BJ (cell line): ENCODE data around the gene ITPK1. TPM values are rescaled to one million over a fixed set of nuclear protein-coding genes. Genes with fewer than 3 reads are reported as not detected.

Source experiments
- CTCF ChIA-PET: fragments of 350-600 bp; formaldehyde crosslinking; extraction: SDS; loops from one replicate; lab custom pipeline; 2021; ENCODE audit warnings: antibody characterized with exemption, inconsistent platforms; lab: Yijun Ruan, JAX
- POLR2A ChIA-PET: fragments of 300-600 bp; sonication (Branson Sonifier 250); formaldehyde crosslinking; extraction: SDS; loops from one replicate; lab custom pipeline; 2021; ENCODE audit warnings: antibody characterized with exemption; lab: Charles Lee
- DNase-seq: peaks from one replicate; pipeline ENCODE4 v3.0.0-alpha.2; 2011; ENCODE audit warnings: low read depth
- H3K27me3 ChIP-seq: 2 replicates; pipeline ENCODE4 v1.6.0; 2011; ENCODE audit warnings: low read length; ENCODE audit not compliant: control insufficient read depth, insufficient read depth
- H3K36me3 ChIP-seq: 2 replicates; pipeline ENCODE4 v1.5.1; 2011; ENCODE audit warnings: low read length; ENCODE audit not compliant: control insufficient read depth, insufficient read depth
- H3K4me3 ChIP-seq: 2 replicates; pipeline ENCODE4 v1.5.1; 2011; ENCODE audit warnings: low read depth, mild to moderate bottlenecking, control low read depth, low read length
- CTCF ChIP-seq: IDR thresholded peaks from 2 replicates; pipeline ENCODE4 v1.5.1; 2011; ENCODE audit warnings: low read depth, mild to moderate bottlenecking, control low read depth, inconsistent platforms, low read length, moderate library complexity; ENCODE audit not compliant: insufficient read depth
- polyA plus RNA-seq: library from polyadenylated mRNA; depleted of rRNA; stranded (reverse); fragments of >200 nt; gene quantifications from 2 replicates; pipeline ENCODE4 v1.2.3, GENCODE V29; 2011

Gene ITPK1
- polyA plus RNA-seq, 1 experiment, result 49.0 TPM

GRCh38 chr14:93017301-93017797 lies 98.4 kb downstream of the ITPK1 start:
- DNase-seq, result no peak
- Histone ChIP-seq H3K36me3 (no peaks in the 10 kb centered on the region; the same call in 1 of the 2 replicates), H3K4me3 (no peak overlapping the region), H3K27me3 (no peaks in the 10 kb centered on the region)
- ChIA-PET CTCF (interaction anchor here (0.9 kb wide), 1 partner anchor 12 kb away, joined by 3 read pairs; no protein-coding TSS in a partner anchor), POLR2A (no interaction called here)
- no peak for TF ChIP-seq CTCF

- ChIA-PET CTCF (no interaction called here), POLR2A (no interaction called here)
- TF ChIP-seq CTCF, result no peak
- Histone ChIP-seq H3K27me3 (no peaks in the 10 kb centered on the region), H3K4me3 (no peak overlapping the region), H3K36me3 (no peaks in the 10 kb centered on the region; the same call in 1 of the 2 replicates)
- DNase-seq, result no peak
Measured at GRCh38 chr14:93016275-93016845, 99.4 kb downstream of the ITPK1 start.

GRCh38 chr14:93015505-93015904 lies 100.2 kb downstream of the ITPK1 start:
- Histone ChIP-seq H3K27me3 (no peaks in the 10 kb centered on the region), H3K4me3 (no peak overlapping the region), H3K36me3 (no peaks in the 10 kb centered on the region; the same call in 1 of the 2 replicates)
- CTCF ChIA-PET, result no interaction called here
- POLR2A ChIA-PET, result no interaction called here
- TF ChIP-seq CTCF, result no peak
- DNase-seq, result no peak

GRCh38 chr14:93015064-93015463 lies 100.7 kb downstream of the ITPK1 start:
- CTCF ChIA-PET, result interaction anchor here (0.8 kb wide), 1 partner anchor 64 kb away, joined by 3 read pairs; no protein-coding TSS in a partner anchor

More at GRCh38 chr14:93015064-93015463, 100.7 kb downstream of the ITPK1 start:
- no peak for DNase-seq
- H3K36me3 ChIP-seq, result no peaks in the 10 kb centered on the region; the same call in 1 of the 2 replicates
- H3K4me3 ChIP-seq, result no peak overlapping the region
- no peak for TF ChIP-seq CTCF
- POLR2A ChIA-PET, result no interaction called here
- H3K27me3 ChIP-seq, result no peaks in the 10 kb centered on the region
